GM18505 (cell line): Measurements from ENCODE around the gene ATRNL1.

Experiments used
- ATAC-seq: cut with Tn5 transposase; IDR thresholded peaks from one replicate; pipeline ENCODE4 v1.9.1; 2021; ENCODE audit not compliant: unreplicated experiment
- POLR2A ChIP-seq: IDR thresholded peaks from 4 replicates; pipeline ENCODE4 v1.6.1; 2011; ENCODE audit warnings: borderline replicate concordance; ENCODE audit not compliant: insufficient read depth, insufficient read length; ENCODE audit errors: extremely low read depth

ATRNL1 gene

GRCh38 chr10:115895166-115895565 is 802.0 kb downstream of the ATRNL1 start:
- TF ChIP-seq POLR2A: no peak
- no peak for ATAC-seq

- ATAC-seq: no peak
- no peak for TF ChIP-seq POLR2A
Observed at GRCh38 chr10:115898242-115898641, 805.1 kb downstream of the ATRNL1 start.

GRCh38 chr10:115902596-115902995 is 809.4 kb downstream of the ATRNL1 start:
- ATAC-seq: no peak
- no peak for TF ChIP-seq POLR2A

- no peak for TF ChIP-seq POLR2A
- ATAC-seq: no peak
Observed at GRCh38 chr10:115903207-115903606, 810.0 kb downstream of the ATRNL1 start.

- TF ChIP-seq POLR2A: no peak
- ATAC-seq: no peak
Observed at GRCh38 chr10:115903845-115904244, 810.7 kb downstream of the ATRNL1 start.

GRCh38 chr10:115909037-115909436 is 815.9 kb downstream of the ATRNL1 start:
- no peak for TF ChIP-seq POLR2A
- ATAC-seq: no peak

- TF ChIP-seq POLR2A: no peak
Observed at GRCh38 chr10:115909962-115910731, 817.0 kb downstream of the ATRNL1 start.

GRCh38 chr10:115914475-115914874 is 821.3 kb downstream of the ATRNL1 start:
- ATAC-seq: no peak
- no peak for TF ChIP-seq POLR2A

More at GRCh38 chr10:115909962-115910731, 817.0 kb downstream of the ATRNL1 start:
- no peak for ATAC-seq

- no peak for ATAC-seq
- no peak for TF ChIP-seq POLR2A
Observed at GRCh38 chr10:115915429-115915828, 822.3 kb downstream of the ATRNL1 start.

- TF ChIP-seq POLR2A: no peak
- no peak for ATAC-seq
Observed at GRCh38 chr10:115918812-115919211, 825.6 kb downstream of the ATRNL1 start.

- no peak for TF ChIP-seq POLR2A
- ATAC-seq: no peak
Observed at GRCh38 chr10:115921795-115922194, 828.6 kb downstream of the ATRNL1 start.

GRCh38 chr10:115931309-115931708 is 838.1 kb downstream of the ATRNL1 start:
- no peak for ATAC-seq
- TF ChIP-seq POLR2A: no peak

- ATAC-seq: no peak
- TF ChIP-seq POLR2A: no peak
Observed at GRCh38 chr10:115932099-115932498, 838.9 kb downstream of the ATRNL1 start.

GRCh38 chr10:115933098-115933497 is 839.9 kb downstream of the ATRNL1 start:
- no peak for TF ChIP-seq POLR2A
- ATAC-seq: no peak
